Measurements from ENCODE around the gene CWC27.

DNA sequence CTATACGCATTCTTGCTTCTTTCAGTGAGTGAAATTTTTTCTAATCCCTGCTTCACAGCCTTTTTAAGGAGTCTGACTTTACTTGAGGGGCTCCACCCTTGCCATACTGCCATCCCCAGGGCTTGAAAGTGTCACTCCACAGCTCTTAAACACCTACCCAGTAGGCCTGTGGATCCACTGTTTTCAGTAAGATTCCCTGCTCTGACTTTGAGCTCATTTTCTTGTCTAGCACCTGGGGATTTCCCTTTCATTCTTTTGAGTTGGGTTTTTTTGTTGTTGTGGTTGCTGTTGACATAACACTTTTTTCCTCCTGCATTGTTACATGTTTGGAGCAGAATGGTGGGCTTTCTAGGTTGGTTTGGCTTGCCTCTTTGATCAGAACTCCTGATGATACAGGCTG lies 23.8 kb upstream of the CWC27 start:
- TF ChIP-seq CTCF (IDR thresholded peaks at IDR 0.05), result no peak
- no peak for TF ChIP-seq POLR2A (IDR thresholded peaks at IDR 0.05)
- TF ChIP-seq EP300 (IDR thresholded peaks at IDR 0.05), result no peak

All from upper lobe of left lung (tissue), 4 donors.